Natural killer cell (primary cell): Measurements from ENCODE around the gene LETM1. TPM values are rescaled to one million over a fixed set of nuclear protein-coding genes. Genes with fewer than 3 reads are reported as not detected.

Experiments used
- ATAC-seq, 3 donors: fragments of 150-1000 bp in 2 of 3; fragments of 200-7000 bp in 1 of 3; cut with Tn5 transposase; 1 replicate in 1 of 3; 2 replicates in 2 of 3; pipeline ENCODE4 v1.10.0; 2021; ENCODE audit warnings: mild to moderate bottlenecking in 2 of 3, moderate library complexity in 2 of 3
- DNase-seq, 2 donors: peaks; one replicate each; pipeline versions ENCODE4 v3.0.0 to v3.0.0-alpha.2; 2013 to 2021; ENCODE audit warnings: mixed read lengths in 1 of 2
- H3K27ac ChIP-seq: one replicate; pipeline ENCODE4 v1.5.1; 2013; ENCODE audit warnings: mild to moderate bottlenecking, low read length
- H3K27me3 ChIP-seq: one replicate; pipeline ENCODE4 v1.6.1; 2013; ENCODE audit warnings: low read length; ENCODE audit not compliant: control insufficient read depth, insufficient read depth
- H3K36me3 ChIP-seq: one replicate; pipeline ENCODE4 v1.6.1; 2013; ENCODE audit warnings: low read length; ENCODE audit not compliant: control insufficient read depth, insufficient read depth
- H3K4me1 ChIP-seq: one replicate; pipeline ENCODE4 v1.6.1; 2013; ENCODE audit warnings: low read length; ENCODE audit not compliant: control insufficient read depth, insufficient read depth
- H3K4me3 ChIP-seq: one replicate; pipeline ENCODE4 v1.5.1; 2013; ENCODE audit warnings: low read length
- H3K9me3 ChIP-seq: one replicate; pipeline ENCODE4 v1.6.1; 2013; ENCODE audit warnings: low read length; ENCODE audit not compliant: control insufficient read depth, insufficient read depth
- H3K27ac Mint-ChIP-seq, 2 donors: one replicate each; pipeline ENCODE4 v1.8.0; 2022; ENCODE audit warnings: mild to moderate bottlenecking in 2 of 2, mixed read lengths in 2 of 2, moderate library complexity in 1 of 2
- H3K27me3 Mint-ChIP-seq, 2 donors: one replicate each; pipeline ENCODE4 v1.8.0; 2022; ENCODE audit warnings: low read depth in 2 of 2, mixed read lengths in 2 of 2
- H3K36me3 Mint-ChIP-seq: one replicate; pipeline ENCODE4 v1.8.0; 2022; ENCODE audit warnings: mixed read lengths
- H3K4me1 Mint-ChIP-seq, 2 donors: one replicate each; pipeline ENCODE4 v1.8.0; 2022; ENCODE audit warnings: mixed read lengths in 2 of 2
- H3K4me3 Mint-ChIP-seq: one replicate; pipeline ENCODE4 v1.8.0; 2022; ENCODE audit warnings: mild to moderate bottlenecking, moderate library complexity, mixed read lengths
- H3K9me3 Mint-ChIP-seq, 2 donors: one replicate each; pipeline ENCODE4 v1.8.0; 2022; ENCODE audit warnings: mixed read lengths in 2 of 2
- WGBS: methylation state at CpG from one replicate; pipeline ENCODE4 v1.1.7; 2013; ENCODE audit warnings: missing lambda C conversion rate; ENCODE audit not compliant: insufficient coverage; 5-methylcytosine and 5-hydroxymethylcytosine counted together
- intact Hi-C: fragments of 100-400 bp; cut with micrococcal nuclease; formaldehyde crosslinking; loops from one replicate; pipeline ENCODE4 v1.14.2; 2022
- total RNA-seq, 4 donors: library from RNA; stranded (reverse); fragments of 120-200 nt in 1 of 4; gene quantifications; one replicate each; pipeline versions ENCODE4 v1.2.3 to v1.2.4, GENCODE V29; 2013 to 2022
- TF ChIP-seq, protein P1 (sequence below): fragments of 200-600 bp; IDR thresholded peaks from one replicate; pipeline ENCODE4 v1.8.0; 2022; ENCODE audit warnings: antibody characterized with exemption

LETM1 gene
- total RNA-seq, 3 donors from 2014 or later (not counting 1 experiment from before 2014, with no cell fraction given): 40.4 to 56.5 (median 55.7) TPM

DNA sequence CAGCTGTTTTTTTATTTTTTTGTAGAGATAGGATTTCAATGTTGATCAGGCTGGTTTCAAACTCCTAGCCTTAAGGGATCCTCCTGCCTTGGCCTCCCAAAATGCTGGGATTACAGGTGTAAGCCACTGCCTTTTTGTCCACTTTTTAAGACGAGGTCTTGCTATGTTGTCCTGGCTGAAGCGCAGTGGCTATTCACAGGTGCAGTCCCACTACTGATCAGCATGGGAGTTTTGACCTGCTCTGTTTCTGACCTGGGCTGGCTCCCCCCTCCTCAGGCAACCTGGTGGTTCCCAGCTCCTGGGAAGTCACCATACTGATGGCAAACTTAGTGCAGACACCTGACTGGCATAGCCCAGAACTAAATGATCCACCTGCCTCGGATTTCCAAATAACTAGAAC, 13.0 kb upstream of the LETM1 start:
- intact Hi-C loops: no loop called here
- Histone ChIP-seq H3K4me1 (peaks cover 19% of the 10 kb centered on the region), H3K27ac (no peak overlapping the region), H3K4me3 (no peak overlapping the region), H3K36me3 (no peaks in the 10 kb centered on the region), H3K27me3 (no peaks in the 10 kb centered on the region), H3K9me3 (no peaks in the 10 kb centered on the region)
- no peaks in the 10 kb centered on the region for H3K27me3 Mint-ChIP-seq
- ATAC-seq (no peak), DNase-seq (no peak)
- TF ChIP-seq, protein P1, sequence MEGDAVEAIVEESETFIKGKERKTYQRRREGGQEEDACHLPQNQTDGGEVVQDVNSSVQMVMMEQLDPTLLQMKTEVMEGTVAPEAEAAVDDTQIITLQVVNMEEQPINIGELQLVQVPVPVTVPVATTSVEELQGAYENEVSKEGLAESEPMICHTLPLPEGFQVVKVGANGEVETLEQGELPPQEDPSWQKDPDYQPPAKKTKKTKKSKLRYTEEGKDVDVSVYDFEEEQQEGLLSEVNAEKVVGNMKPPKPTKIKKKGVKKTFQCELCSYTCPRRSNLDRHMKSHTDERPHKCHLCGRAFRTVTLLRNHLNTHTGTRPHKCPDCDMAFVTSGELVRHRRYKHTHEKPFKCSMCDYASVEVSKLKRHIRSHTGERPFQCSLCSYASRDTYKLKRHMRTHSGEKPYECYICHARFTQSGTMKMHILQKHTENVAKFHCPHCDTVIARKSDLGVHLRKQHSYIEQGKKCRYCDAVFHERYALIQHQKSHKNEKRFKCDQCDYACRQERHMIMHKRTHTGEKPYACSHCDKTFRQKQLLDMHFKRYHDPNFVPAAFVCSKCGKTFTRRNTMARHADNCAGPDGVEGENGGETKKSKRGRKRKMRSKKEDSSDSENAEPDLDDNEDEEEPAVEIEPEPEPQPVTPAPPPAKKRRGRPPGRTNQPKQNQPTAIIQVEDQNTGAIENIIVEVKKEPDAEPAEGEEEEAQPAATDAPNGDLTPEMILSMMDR: no peak
- H3K36me3 Mint-ChIP-seq: no peaks in the 10 kb centered on the region
- H3K4me1 Mint-ChIP-seq: peaks cover 12 to 13% of the 10 kb centered on the region in 2 donors
- H3K4me3 Mint-ChIP-seq: no peak overlapping the region
- H3K27ac Mint-ChIP-seq: no peak overlapping the region
- no peaks in the 10 kb centered on the region for H3K9me3 Mint-ChIP-seq
- WGBS: 93% methylated on average over 3 of the region's 3 CpGs

DNA sequence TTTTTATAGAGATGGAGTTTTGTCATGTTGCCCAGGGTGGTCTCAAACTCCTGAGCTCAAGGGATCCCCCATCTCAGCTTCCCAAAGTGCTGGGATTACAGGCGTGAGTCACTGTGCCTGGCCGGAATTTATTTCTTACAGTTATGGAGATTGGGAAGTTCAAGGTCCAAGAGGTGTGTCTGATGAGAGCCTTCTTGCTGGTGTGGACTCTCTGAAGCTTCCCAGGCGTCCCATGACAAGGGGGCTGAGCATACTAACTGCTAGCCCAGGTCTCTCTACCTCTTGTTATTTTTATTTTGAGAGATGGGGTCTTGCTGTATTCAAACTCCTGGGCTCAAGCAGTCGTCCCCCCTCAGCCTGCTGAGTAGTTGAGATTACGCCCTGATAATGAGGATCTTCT, 12.3 kb upstream of the LETM1 start:
- no peaks in the 10 kb centered on the region for H3K9me3 ChIP-seq
- Mint-ChIP-seq H3K9me3 (no peaks in the 10 kb centered on the region), H3K36me3 (no peaks in the 10 kb centered on the region), H3K27ac (no peak overlapping the region), H3K27me3 (no peaks in the 10 kb centered on the region), H3K4me1 (peaks cover 14% of the 10 kb centered on the region in 2 donors), H3K4me3 (no peak overlapping the region)
- TF ChIP-seq, protein P1: no peak
- intact Hi-C loops: no loop called here
- H3K27me3 ChIP-seq: no peaks in the 10 kb centered on the region
- 92% methylated on average over 5 of the region's 5 CpGs for WGBS
- H3K36me3 ChIP-seq: no peaks in the 10 kb centered on the region
- H3K4me3 ChIP-seq: no peak overlapping the region
- H3K4me1 ChIP-seq: peaks cover 23% of the 10 kb centered on the region
- no peak overlapping the region for H3K27ac ChIP-seq
- DNase-seq (no peak), ATAC-seq (no peak)

DNA sequence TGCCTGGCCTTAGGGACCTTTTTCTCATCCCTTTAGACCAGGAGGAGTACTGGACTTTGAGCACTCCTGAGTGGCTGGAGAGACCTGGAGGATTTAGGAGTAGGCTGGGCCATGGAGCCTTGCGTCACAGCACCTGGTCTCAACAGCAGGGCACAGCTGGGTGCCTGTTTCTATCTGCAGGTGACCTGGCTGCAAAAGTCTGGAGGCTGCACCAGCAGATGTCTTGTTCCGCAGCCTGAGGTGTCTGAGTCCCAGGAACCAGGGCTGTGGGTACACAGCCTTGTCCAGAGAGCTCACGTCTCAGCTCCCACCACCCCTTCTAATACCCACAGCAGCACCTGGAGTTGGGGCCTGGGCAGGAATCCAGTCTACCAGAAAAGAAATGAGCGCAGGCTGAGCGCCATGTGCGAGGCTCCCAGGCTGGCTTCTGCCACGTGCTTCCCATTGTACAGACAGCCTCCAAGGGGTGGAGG, 10.3 kb upstream of the LETM1 start:
- H3K27ac ChIP-seq: no peak overlapping the region
- Mint-ChIP-seq H3K36me3 (no peaks in the 10 kb centered on the region), H3K9me3 (no peaks in the 10 kb centered on the region), H3K4me1 (peaks cover 22 to 23% of the 10 kb centered on the region in 2 donors), H3K27me3 (no peaks in the 10 kb centered on the region), H3K27ac (no peak overlapping the region), H3K4me3 (no peak overlapping the region)
- no peak for DNase-seq
- ATAC-seq: no peak
- H3K27me3 ChIP-seq: no peaks in the 10 kb centered on the region
- no peak overlapping the region for H3K4me3 ChIP-seq
- WGBS: 88% methylated on average over 7 of the region's 7 CpGs
- intact Hi-C loops: no loop called here
- no peaks in the 10 kb centered on the region for H3K36me3 ChIP-seq
- TF ChIP-seq, protein P1: no peak
- H3K4me1 ChIP-seq: peaks cover 33% of the 10 kb centered on the region
- H3K9me3 ChIP-seq: no peaks in the 10 kb centered on the region
